Measurements from ENCODE around the gene CYP4F8. TPM values are rescaled to one million over a fixed set of nuclear protein-coding genes. Genes with fewer than 3 reads are reported as not detected.
"Not testable (repeated sequence)": the region's sequence is repeated elsewhere in the genome, so short reads cannot be mapped to it uniquely, and the experiment has no call there.

The CYP4F8 gene
- total RNA-seq, 4 donors from 2014 or later: not detected

- no peak overlapping the region for H3K27ac ChIP-seq
- no peak overlapping the region for H3K4me3 ChIP-seq
- ATAC-seq (no peak), DNase-seq (no peak)
- intact Hi-C loops (cut with DNase I; ENCODE audit: low total_unique reads): no loop called here
- no peak for TF ChIP-seq POLR2A (IDR thresholded peaks at IDR 0.05)
- TF ChIP-seq, protein P1, sequence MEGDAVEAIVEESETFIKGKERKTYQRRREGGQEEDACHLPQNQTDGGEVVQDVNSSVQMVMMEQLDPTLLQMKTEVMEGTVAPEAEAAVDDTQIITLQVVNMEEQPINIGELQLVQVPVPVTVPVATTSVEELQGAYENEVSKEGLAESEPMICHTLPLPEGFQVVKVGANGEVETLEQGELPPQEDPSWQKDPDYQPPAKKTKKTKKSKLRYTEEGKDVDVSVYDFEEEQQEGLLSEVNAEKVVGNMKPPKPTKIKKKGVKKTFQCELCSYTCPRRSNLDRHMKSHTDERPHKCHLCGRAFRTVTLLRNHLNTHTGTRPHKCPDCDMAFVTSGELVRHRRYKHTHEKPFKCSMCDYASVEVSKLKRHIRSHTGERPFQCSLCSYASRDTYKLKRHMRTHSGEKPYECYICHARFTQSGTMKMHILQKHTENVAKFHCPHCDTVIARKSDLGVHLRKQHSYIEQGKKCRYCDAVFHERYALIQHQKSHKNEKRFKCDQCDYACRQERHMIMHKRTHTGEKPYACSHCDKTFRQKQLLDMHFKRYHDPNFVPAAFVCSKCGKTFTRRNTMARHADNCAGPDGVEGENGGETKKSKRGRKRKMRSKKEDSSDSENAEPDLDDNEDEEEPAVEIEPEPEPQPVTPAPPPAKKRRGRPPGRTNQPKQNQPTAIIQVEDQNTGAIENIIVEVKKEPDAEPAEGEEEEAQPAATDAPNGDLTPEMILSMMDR (IDR thresholded peaks at IDR 0.05 in 4 of 5, conservative IDR thresholded peaks at IDR 0.05 in 1 of 5): no peak
- in situ Hi-C loops (cut with MboI; ENCODE audit: low sequenced_read_pairs in 4 of 4): loop anchor here in 3 of 4 donors (25.0 kb wide), 2 partner anchors 567 to 592 kb away; partner anchors contain the start of genes AP1M1 (in 2 of the 3), FAM32A (in 2 of the 3) and CIB3 (in 1 of the 3)
- H3K27me3 ChIP-seq: no peaks in the 10 kb centered on the region
- H3K9me3 ChIP-seq: no peaks in the 10 kb centered on the region
- H3K4me1 ChIP-seq: no peaks in the 10 kb centered on the region
- H3K36me3 ChIP-seq: no peaks in the 10 kb centered on the region
Observed at GRCh38 chr19:15595069-15595468, 19.9 kb upstream of the CYP4F8 start.

DNA sequence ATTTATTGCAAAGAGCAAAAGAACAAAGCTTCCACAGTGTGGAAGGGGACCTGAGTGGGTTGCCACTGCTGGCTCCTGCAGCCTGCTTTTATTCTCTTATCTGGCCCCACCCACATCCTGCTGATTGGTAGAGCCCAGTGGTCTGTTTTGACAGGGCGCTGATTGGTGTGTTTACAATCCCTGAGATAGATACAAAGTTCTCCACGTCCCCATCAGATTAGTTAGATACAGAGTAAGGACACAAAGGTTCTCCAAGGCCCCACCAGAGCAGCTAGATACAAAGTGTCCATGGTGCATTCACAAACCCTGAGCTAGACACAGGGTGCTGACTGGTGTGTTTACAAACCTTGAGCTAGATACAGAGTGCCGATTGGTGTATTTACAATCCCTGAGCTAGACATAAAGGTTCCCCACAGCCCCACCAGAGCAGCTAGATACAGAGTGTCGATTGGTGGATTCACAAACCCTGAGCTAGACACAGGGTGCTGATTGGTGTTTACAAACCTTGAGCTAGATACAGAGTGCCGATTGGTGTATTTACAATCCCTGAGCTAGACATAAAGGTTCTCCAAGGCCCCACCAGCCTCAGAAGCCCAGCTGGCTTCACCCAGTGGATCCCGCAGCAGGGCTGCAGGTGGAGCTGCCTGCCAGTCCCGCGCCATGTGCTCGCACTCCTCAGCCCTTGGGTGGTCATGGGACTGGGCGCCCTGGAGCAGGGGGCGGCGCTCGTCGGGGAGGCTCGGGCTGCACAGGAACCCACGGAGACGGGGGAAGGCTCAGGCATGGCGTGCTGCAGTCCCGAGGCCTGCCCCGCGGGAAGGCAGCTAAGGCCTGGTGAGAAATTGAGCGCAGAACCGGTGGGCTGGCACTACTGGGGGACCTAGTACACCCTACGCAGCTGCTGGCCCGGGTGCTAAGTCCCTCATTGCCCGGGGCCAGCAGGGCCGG is 6.8 kb upstream of the CYP4F8 start:
- H3K36me3 ChIP-seq; H3K27me3 ChIP-seq; intact Hi-C loops (cut with DNase I; ENCODE audit: low total_unique reads); H3K4me1 ChIP-seq; DNase-seq; H3K4me3 ChIP-seq; H3K9me3 ChIP-seq; ATAC-seq; H3K27ac ChIP-seq: not testable (repeated sequence)
- in situ Hi-C loops (cut with MboI; ENCODE audit: low sequenced_read_pairs in 4 of 4): loop anchor here in 1 of 4 donors (25.0 kb wide), 1 partner anchor 554 kb away; the partner anchor contains the start of gene CIB3

GRCh38 chr19:15609261-15609660 is 5.8 kb upstream of the CYP4F8 start:
- DNase-seq (no peak), ATAC-seq (no peak)
- in situ Hi-C loops (cut with MboI; ENCODE audit: low sequenced_read_pairs in 4 of 4): loop anchor here in 1 of 4 donors (25.0 kb wide), 1 partner anchor 553 kb away; the partner anchor contains the start of gene CIB3
- TF ChIP-seq, protein P1 (IDR thresholded peaks at IDR 0.05 in 4 of 5, conservative IDR thresholded peaks at IDR 0.05 in 1 of 5): no peak
- TF ChIP-seq POLR2A (IDR thresholded peaks at IDR 0.05): no peak
- intact Hi-C loops (cut with DNase I; ENCODE audit: low total_unique reads): no loop called here
- Histone ChIP-seq H3K9me3 (no peaks in the 10 kb centered on the region), H3K4me3 (no peak overlapping the region), H3K27ac (no peak overlapping the region), H3K27me3 (no peaks in the 10 kb centered on the region), H3K4me1 (no peaks in the 10 kb centered on the region), H3K36me3 (no peaks in the 10 kb centered on the region)

GRCh38 chr19:15612342-15612741 is 2.7 kb upstream of the CYP4F8 start:
- ATAC-seq: no peak
- in situ Hi-C loops (cut with MboI; ENCODE audit: low sequenced_read_pairs in 4 of 4): loop anchor here in 1 of 4 donors (25.0 kb wide), 1 partner anchor 550 kb away; the partner anchor contains the start of gene CIB3
- H3K36me3 ChIP-seq: no peaks in the 10 kb centered on the region
- H3K4me1 ChIP-seq: no peaks in the 10 kb centered on the region
- intact Hi-C loops (cut with DNase I; ENCODE audit: low total_unique reads): no loop called here
- TF ChIP-seq, protein P1 (IDR thresholded peaks at IDR 0.05 in 4 of 5, conservative IDR thresholded peaks at IDR 0.05 in 1 of 5): no peak
- TF ChIP-seq POLR2A (IDR thresholded peaks at IDR 0.05): no peak
- DNase-seq: no peak
- H3K4me3 ChIP-seq: no peak overlapping the region
- H3K9me3 ChIP-seq: no peaks in the 10 kb centered on the region
- no peak overlapping the region for H3K27ac ChIP-seq
- H3K27me3 ChIP-seq: no peaks in the 10 kb centered on the region

GRCh38 chr19:15613338-15613737 is 1.7 kb upstream of the CYP4F8 start:
- intact Hi-C loops (cut with DNase I; ENCODE audit: low total_unique reads): no loop called here
- ATAC-seq (no peak), DNase-seq (no peak)
- Histone ChIP-seq H3K36me3 (no peaks in the 10 kb centered on the region), H3K4me1 (no peaks in the 10 kb centered on the region), H3K27ac (no peak overlapping the region), H3K9me3 (no peaks in the 10 kb centered on the region), H3K27me3 (no peaks in the 10 kb centered on the region), H3K4me3 (no peak overlapping the region)
- in situ Hi-C loops (cut with MboI; ENCODE audit: low sequenced_read_pairs in 4 of 4): loop anchor here in 1 of 4 donors (25.0 kb wide), 1 partner anchor 549 kb away; the partner anchor contains the start of gene CIB3
- TF ChIP-seq POLR2A (IDR thresholded peaks at IDR 0.05): no peak
- TF ChIP-seq, protein P1 (IDR thresholded peaks at IDR 0.05 in 4 of 5, conservative IDR thresholded peaks at IDR 0.05 in 1 of 5): no peak

All from gastrocnemius medialis (tissue), 4 donors.